SK-N-DZ (cell line): ENCODE data around the gene PREPL.

Experiments used
- DNase-seq: peaks from one replicate; pipeline ENCODE4 v3.0.0-alpha.2; 2015; ENCODE audit warnings: low spot score

Gene PREPL

GRCh38 chr2:44296653-44297052 is 64.6 kb downstream of the PREPL start:
- no peak for DNase-seq

- DNase-seq: no peak
Measured at GRCh38 chr2:44295633-44296359, 65.5 kb downstream of the PREPL start.

GRCh38 chr2:44295113-44295512 is 66.2 kb downstream of the PREPL start:
- no peak for DNase-seq

GRCh38 chr2:44291281-44292248 is 69.7 kb downstream of the PREPL start:
- peak; percentile 60 for DNase-seq

GRCh38 chr2:44290261-44290660 is 71.0 kb downstream of the PREPL start:
- DNase-seq: no peak

GRCh38 chr2:44286884-44287638 is 74.2 kb downstream of the PREPL start:
- DNase-seq: no peak

GRCh38 chr2:44286119-44286883 is 75.0 kb downstream of the PREPL start:
- no peak for DNase-seq

GRCh38 chr2:44285174-44285573 is 76.1 kb downstream of the PREPL start:
- DNase-seq: no peak

- no peak for DNase-seq
Measured at GRCh38 chr2:44283116-44283666, 78.1 kb downstream of the PREPL start.

- no peak for DNase-seq
Measured at GRCh38 chr2:44280869-44281268, 80.4 kb downstream of the PREPL start.

GRCh38 chr2:44277541-44277940 is 83.8 kb downstream of the PREPL start:
- no peak for DNase-seq

GRCh38 chr2:44275927-44276303 is 85.4 kb downstream of the PREPL start:
- DNase-seq: no peak

GRCh38 chr2:44273596-44273995 is 87.7 kb downstream of the PREPL start:
- no peak for DNase-seq

GRCh38 chr2:44273076-44273475 is 88.2 kb downstream of the PREPL start:
- no peak for DNase-seq

- DNase-seq: no peak
Measured at GRCh38 chr2:44271296-44271695, 90.0 kb downstream of the PREPL start.

- DNase-seq: no peak
Measured at GRCh38 chr2:44269831-44270230, 91.5 kb downstream of the PREPL start.

- no peak for DNase-seq
Measured at GRCh38 chr2:44267796-44268648, 93.3 kb downstream of the PREPL start.
